Prostate gland (tissue), 2 donors: ENCODE data around the gene PPM1L.

ENCODE experiments used
- POLR2AphosphoS5 ChIP-seq: sonication (generic); formaldehyde crosslinking; IDR thresholded peaks from one replicate; pipeline ENCODE4 v1.6.1; 2017; ENCODE audit warnings: antibody characterized with exemption
- TF ChIP-seq, protein P1 (sequence below), 4 experiments: fragments of 200-600 bp in 2 of 4; fragments of 450-650 bp in 2 of 4; sonication (generic) in 2 of 4; IDR thresholded peaks; 1 replicate in 3 of 4; 2 replicates in 1 of 4; pipeline ENCODE4 v1.5.1; 2016 to 2019; ENCODE audit warnings: antibody characterized with exemption in 4 of 4, mild to moderate bottlenecking in 2 of 4, moderate library complexity in 2 of 4

DNA sequence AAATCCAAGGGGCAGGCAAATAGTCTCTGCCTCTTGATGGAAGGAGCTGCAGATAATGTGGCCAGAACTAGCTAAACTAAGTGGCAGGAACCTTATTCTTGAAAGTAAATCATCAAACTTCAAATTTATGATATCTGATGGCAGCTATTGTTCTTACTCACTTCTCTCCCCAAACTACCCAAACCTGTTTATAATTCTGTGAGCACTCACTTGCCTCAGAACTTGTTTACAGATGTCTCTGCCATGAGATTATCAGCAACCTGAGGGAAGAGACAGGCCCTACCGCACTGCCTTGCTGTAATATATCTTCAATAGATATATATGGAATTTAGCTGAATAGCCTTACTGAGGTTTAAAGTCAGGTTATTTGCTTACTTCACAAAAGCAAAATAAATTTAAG, 351.3 kb downstream of the PPM1L start:
- TF ChIP-seq, protein P1, sequence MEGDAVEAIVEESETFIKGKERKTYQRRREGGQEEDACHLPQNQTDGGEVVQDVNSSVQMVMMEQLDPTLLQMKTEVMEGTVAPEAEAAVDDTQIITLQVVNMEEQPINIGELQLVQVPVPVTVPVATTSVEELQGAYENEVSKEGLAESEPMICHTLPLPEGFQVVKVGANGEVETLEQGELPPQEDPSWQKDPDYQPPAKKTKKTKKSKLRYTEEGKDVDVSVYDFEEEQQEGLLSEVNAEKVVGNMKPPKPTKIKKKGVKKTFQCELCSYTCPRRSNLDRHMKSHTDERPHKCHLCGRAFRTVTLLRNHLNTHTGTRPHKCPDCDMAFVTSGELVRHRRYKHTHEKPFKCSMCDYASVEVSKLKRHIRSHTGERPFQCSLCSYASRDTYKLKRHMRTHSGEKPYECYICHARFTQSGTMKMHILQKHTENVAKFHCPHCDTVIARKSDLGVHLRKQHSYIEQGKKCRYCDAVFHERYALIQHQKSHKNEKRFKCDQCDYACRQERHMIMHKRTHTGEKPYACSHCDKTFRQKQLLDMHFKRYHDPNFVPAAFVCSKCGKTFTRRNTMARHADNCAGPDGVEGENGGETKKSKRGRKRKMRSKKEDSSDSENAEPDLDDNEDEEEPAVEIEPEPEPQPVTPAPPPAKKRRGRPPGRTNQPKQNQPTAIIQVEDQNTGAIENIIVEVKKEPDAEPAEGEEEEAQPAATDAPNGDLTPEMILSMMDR (IDR thresholded peaks at IDR 0.05) = no peak
- no peak for TF ChIP-seq POLR2AphosphoS5
